WTC11 (cell line): ENCODE measurements around the gene DRC3.

Experiments used
- CREM ChIP-seq: sonication (generic); formaldehyde crosslinking; IDR thresholded peaks from 2 replicates; pipeline ENCODE4 v1.8.1; 2022; ENCODE audit warnings: mild to moderate bottlenecking, missing genetic modification reagents, moderate library complexity
- KAT7 ChIP-seq: sonication (generic); formaldehyde crosslinking; IDR thresholded peaks from 2 replicates; pipeline ENCODE4 v1.8.1; 2023; ENCODE audit warnings: missing genetic modification reagents, mild to moderate bottlenecking, borderline replicate concordance
- MYBL2 ChIP-seq: sonication (generic); formaldehyde crosslinking; IDR thresholded peaks from 2 replicates; pipeline ENCODE4 v1.8.1; 2023; ENCODE audit warnings: mild to moderate bottlenecking, moderate library complexity, missing genetic modification reagents
- RELA ChIP-seq: sonication (generic); formaldehyde crosslinking; IDR thresholded peaks from 2 replicates; pipeline ENCODE4 v1.8.1; 2022; ENCODE audit warnings: missing genetic modification reagents, mild to moderate bottlenecking, borderline replicate concordance
- TEAD4 ChIP-seq: sonication (generic); formaldehyde crosslinking; IDR thresholded peaks from 2 replicates; pipeline ENCODE4 v1.8.0; 2022; ENCODE audit warnings: mild to moderate bottlenecking, missing genetic modification reagents
- ZNF138 ChIP-seq: sonication (generic); formaldehyde crosslinking; conservative IDR thresholded peaks from 2 replicates; pipeline ENCODE4 v1.8.1; 2022; ENCODE audit warnings: mild to moderate bottlenecking, moderate library complexity, missing genetic modification reagents
- ZNF263 ChIP-seq: sonication (generic); formaldehyde crosslinking; IDR thresholded peaks from 2 replicates; pipeline ENCODE4 v1.8.1; 2022; ENCODE audit warnings: low read depth, mild to moderate bottlenecking, moderate library complexity, missing genetic modification reagents
- ZNF423 ChIP-seq: fragments of 250-450 bp; sonication (Bioruptor Pico); IDR thresholded peaks from 2 replicates; pipeline ENCODE4 v2.1.2; 2022; ENCODE audit warnings: mild to moderate bottlenecking, moderate library complexity
- TF ChIP-seq, protein P1 (sequence below): fragments of 200-600 bp; IDR thresholded peaks from 2 replicates; pipeline ENCODE4 v1.8.0; 2022; ENCODE audit warnings: antibody characterized with exemption
- TF ChIP-seq, protein P2 (sequence below): sonication (generic); formaldehyde crosslinking; IDR thresholded peaks from 2 replicates; pipeline ENCODE4 v1.8.1; 2023; ENCODE audit warnings: mild to moderate bottlenecking, missing genetic modification reagents, moderate library complexity
- TF ChIP-seq, protein P3 (sequence below): sonication (generic); formaldehyde crosslinking; IDR thresholded peaks from 2 replicates; pipeline ENCODE4 v1.8.1; 2023; ENCODE audit warnings: mild to moderate bottlenecking, missing genetic modification reagents, moderate library complexity
- TF ChIP-seq, protein P4 (sequence below): sonication (generic); formaldehyde crosslinking; IDR thresholded peaks from 2 replicates; pipeline ENCODE4 v1.8.1; 2023; ENCODE audit warnings: mild to moderate bottlenecking, moderate library complexity, missing genetic modification reagents

DNA sequence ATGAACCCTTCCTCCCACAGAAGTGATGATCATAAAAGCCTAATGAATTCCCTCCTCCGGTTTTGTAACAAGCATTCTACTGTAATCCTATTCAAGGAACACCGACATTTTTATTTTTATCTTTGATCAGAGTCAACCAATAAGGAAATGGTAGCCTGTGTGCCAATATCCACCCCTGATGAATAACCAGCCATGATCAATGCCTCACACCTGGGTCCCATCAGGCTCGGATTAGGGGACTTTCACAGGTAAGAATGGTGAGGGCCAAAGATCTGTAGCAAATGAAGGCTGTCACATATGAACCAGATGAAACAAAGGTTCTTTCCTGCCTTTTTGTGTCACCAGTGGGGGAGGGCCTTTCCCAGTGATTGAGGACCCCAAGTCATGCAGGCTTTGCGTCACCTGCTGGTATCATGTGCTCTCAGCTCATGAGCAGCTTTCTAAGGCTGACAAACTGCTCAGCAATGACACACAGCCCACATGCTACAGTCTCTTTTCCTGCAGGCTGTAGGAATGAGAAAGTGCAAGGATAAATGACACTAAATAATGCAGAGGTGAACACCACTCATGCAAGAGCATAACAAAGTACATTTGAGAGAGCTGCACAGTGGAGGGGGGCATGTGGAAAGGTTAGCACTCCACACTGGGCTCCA, 35.3 kb upstream of the DRC3 start:
- TF ChIP-seq, protein P1, sequence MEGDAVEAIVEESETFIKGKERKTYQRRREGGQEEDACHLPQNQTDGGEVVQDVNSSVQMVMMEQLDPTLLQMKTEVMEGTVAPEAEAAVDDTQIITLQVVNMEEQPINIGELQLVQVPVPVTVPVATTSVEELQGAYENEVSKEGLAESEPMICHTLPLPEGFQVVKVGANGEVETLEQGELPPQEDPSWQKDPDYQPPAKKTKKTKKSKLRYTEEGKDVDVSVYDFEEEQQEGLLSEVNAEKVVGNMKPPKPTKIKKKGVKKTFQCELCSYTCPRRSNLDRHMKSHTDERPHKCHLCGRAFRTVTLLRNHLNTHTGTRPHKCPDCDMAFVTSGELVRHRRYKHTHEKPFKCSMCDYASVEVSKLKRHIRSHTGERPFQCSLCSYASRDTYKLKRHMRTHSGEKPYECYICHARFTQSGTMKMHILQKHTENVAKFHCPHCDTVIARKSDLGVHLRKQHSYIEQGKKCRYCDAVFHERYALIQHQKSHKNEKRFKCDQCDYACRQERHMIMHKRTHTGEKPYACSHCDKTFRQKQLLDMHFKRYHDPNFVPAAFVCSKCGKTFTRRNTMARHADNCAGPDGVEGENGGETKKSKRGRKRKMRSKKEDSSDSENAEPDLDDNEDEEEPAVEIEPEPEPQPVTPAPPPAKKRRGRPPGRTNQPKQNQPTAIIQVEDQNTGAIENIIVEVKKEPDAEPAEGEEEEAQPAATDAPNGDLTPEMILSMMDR: no peak
- TF ChIP-seq KAT7 (CRISPR knock-in tag): no peak
- TF ChIP-seq, protein P2, sequence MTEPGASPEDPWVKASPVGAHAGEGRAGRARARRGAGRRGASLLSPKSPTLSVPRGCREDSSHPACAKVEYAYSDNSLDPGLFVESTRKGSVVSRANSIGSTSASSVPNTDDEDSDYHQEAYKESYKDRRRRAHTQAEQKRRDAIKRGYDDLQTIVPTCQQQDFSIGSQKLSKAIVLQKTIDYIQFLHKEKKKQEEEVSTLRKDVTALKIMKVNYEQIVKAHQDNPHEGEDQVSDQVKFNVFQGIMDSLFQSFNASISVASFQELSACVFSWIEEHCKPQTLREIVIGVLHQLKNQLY (CRISPR knock-in tag): no peak
- TF ChIP-seq TEAD4 (CRISPR knock-in tag): no peak
- no peak for TF ChIP-seq MYBL2 (CRISPR knock-in tag)
- TF ChIP-seq, protein P3, sequence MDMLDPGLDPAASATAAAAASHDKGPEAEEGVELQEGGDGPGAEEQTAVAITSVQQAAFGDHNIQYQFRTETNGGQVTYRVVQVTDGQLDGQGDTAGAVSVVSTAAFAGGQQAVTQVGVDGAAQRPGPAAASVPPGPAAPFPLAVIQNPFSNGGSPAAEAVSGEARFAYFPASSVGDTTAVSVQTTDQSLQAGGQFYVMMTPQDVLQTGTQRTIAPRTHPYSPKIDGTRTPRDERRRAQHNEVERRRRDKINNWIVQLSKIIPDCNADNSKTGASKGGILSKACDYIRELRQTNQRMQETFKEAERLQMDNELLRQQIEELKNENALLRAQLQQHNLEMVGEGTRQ (CRISPR knock-in tag): no peak
- TF ChIP-seq, protein P4, sequence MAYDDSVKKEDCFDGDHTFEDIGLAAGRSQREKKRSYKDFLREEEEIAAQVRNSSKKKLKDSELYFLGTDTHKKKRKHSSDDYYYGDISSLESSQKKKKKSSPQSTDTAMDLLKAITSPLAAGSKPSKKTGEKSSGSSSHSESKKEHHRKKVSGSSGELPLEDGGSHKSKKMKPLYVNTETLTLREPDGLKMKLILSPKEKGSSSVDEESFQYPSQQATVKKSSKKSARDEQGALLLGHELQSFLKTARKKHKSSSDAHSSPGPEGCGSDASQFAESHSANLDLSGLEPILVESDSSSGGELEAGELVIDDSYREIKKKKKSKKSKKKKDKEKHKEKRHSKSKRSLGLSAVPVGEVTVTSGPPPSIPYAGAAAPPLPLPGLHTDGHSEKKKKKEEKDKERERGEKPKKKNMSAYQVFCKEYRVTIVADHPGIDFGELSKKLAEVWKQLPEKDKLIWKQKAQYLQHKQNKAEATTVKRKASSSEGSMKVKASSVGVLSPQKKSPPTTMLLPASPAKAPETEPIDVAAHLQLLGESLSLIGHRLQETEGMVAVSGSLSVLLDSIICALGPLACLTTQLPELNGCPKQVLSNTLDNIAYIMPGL (CRISPR knock-in tag): no peak
- TF ChIP-seq ZNF138 (CRISPR knock-in tag): no peak
- TF ChIP-seq ZNF423 (CRISPR knock-in tag): no peak
- TF ChIP-seq ZNF263 (CRISPR knock-in tag): no peak
- no peak for TF ChIP-seq RELA
- no peak for TF ChIP-seq CREM (CRISPR knock-in tag)
